AG10803 (cell line): ENCODE data around the gene RLN2.
"Not testable (repeated sequence)": the region's sequence is repeated elsewhere in the genome, so short reads cannot be mapped to it uniquely, and the experiment has no call there.

ENCODE experiments used
- DNase-seq: peaks from one replicate; pipeline ENCODE4 v3.0.0; 2010; ENCODE audit warnings: low read depth
- H3K4me3 ChIP-seq: 2 replicates; pipeline ENCODE4 v1.5.1; 2011; ENCODE audit warnings: mild to moderate bottlenecking, low read length, control low read depth
- CTCF ChIP-seq: conservative IDR thresholded peaks from 2 replicates; pipeline ENCODE4 v1.5.1; 2011; ENCODE audit warnings: mild to moderate bottlenecking, low read length, control low read depth, inconsistent platforms

The RLN2 gene

GRCh38 chr9:5303840-5304795 is at the start of gene RLN2:
Gene RLN2, minus strand, starts transcription at chr9:5304716. Its CDS starts 136 bp downstream, at chr9:5304580.
- not testable (repeated sequence) for H3K4me3 ChIP-seq, DNase-seq

GRCh38 chr9:5354184-5354583 is 49.7 kb upstream of the RLN2 start:
- DNase-seq: no peak
- TF ChIP-seq CTCF: no peak
- no peak overlapping the region for H3K4me3 ChIP-seq

- no peak for TF ChIP-seq CTCF
- no peak overlapping the region for H3K4me3 ChIP-seq
- no peak for DNase-seq
These were observed 48.2 kb upstream of the RLN2 start for GRCh38 chr9:5352637-5353248.

GRCh38 chr9:5338992-5339981 is 34.8 kb upstream of the RLN2 start, which contains the start of gene RLN1:
Gene RLN1, minus strand, starts transcription at chr9:5339876. Its CDS starts 130 bp downstream, at chr9:5339746.
- not testable (repeated sequence) for H3K4me3 ChIP-seq, DNase-seq

- TF ChIP-seq CTCF: no peak
- DNase-seq: no peak
- no peak overlapping the region for H3K4me3 ChIP-seq
These were observed 32.2 kb upstream of the RLN2 start for GRCh38 chr9:5336688-5337087.

- not testable (repeated sequence) for DNase-seq, H3K4me3 ChIP-seq
These were observed 26.8 kb upstream of the RLN2 start for GRCh38 chr9:5331276-5331675.

GRCh38 chr9:5326893-5327548 is 22.5 kb upstream of the RLN2 start:
- TF ChIP-seq CTCF: no peak
- H3K4me3 ChIP-seq: no peak overlapping the region
- DNase-seq: no peak

- DNase-seq: no peak
- no peak overlapping the region for H3K4me3 ChIP-seq
- no peak for TF ChIP-seq CTCF
These were observed 21.7 kb upstream of the RLN2 start for GRCh38 chr9:5326187-5326586.

- H3K4me3 ChIP-seq, DNase-seq: not testable (repeated sequence)
These were observed 17.1 kb upstream of the RLN2 start for GRCh38 chr9:5321601-5322000.
